Ectodermal cell (in vitro differentiated cells): Measurements from ENCODE around the gene MTIF3.

Experiments
- H3K27ac ChIP-seq: 2 replicates; pipeline ENCODE4 v1.7.0; 2013; ENCODE audit warnings: mild to moderate bottlenecking, low read depth, low read length; ENCODE audit not compliant: insufficient read depth, poor library complexity, severe bottlenecking
- H3K27me3 ChIP-seq: 2 replicates; pipeline ENCODE4 v1.7.0; 2013; ENCODE audit warnings: mild to moderate bottlenecking, low read length; ENCODE audit not compliant: insufficient read depth, control insufficient read depth, poor library complexity, severe bottlenecking
- H3K36me3 ChIP-seq: one replicate; pipeline ENCODE4 v1.7.0; 2013; ENCODE audit warnings: low read length; ENCODE audit not compliant: control insufficient read depth, insufficient read depth
- H3K4me1 ChIP-seq: one replicate; pipeline ENCODE4 v1.7.0; 2013; ENCODE audit warnings: low read length; ENCODE audit not compliant: control insufficient read depth, insufficient read depth
- H3K4me3 ChIP-seq: 2 replicates; pipeline ENCODE4 v1.7.0; 2013; ENCODE audit warnings: low read depth, low read length, control low read depth; ENCODE audit not compliant: insufficient read depth
- H3K9me3 ChIP-seq: 2 replicates; pipeline ENCODE4 v1.7.0; 2013; ENCODE audit warnings: mild to moderate bottlenecking, low read length, moderate library complexity; ENCODE audit not compliant: control insufficient read depth
- WGBS, 2 experiments: methylation state at CpG; one replicate each; pipeline ENCODE4 v1.1.7; 2013; ENCODE audit warnings: missing lambda C conversion rate in 2 of 2; 5-methylcytosine and 5-hydroxymethylcytosine counted together

MTIF3 gene

GRCh38 chr13:27432611-27433210 is 17.7 kb downstream of the MTIF3 start:
- WGBS, 2 experiments, result 94 to 97% methylated on average over 11 to 12 of the region's 12 CpGs
- Histone ChIP-seq H3K27me3 (no peaks in the 10 kb centered on the region), H3K9me3 (no peaks in the 10 kb centered on the region), H3K27ac (no peak overlapping the region), H3K4me1 (no peaks in the 10 kb centered on the region), H3K4me3 (no peak overlapping the region), H3K36me3 (peaks cover 42% of the 10 kb centered on the region)

- no peaks in the 10 kb centered on the region for H3K9me3 ChIP-seq
- H3K36me3 ChIP-seq, result peaks cover 42% of the 10 kb centered on the region
- H3K4me1 ChIP-seq, result no peaks in the 10 kb centered on the region
- H3K4me3 ChIP-seq, result no peak overlapping the region
- no peak overlapping the region for H3K27ac ChIP-seq
- WGBS, 2 experiments, result 96% methylated on average over 3 of the region's 3 CpGs
- H3K27me3 ChIP-seq, result no peaks in the 10 kb centered on the region
Observed at GRCh38 chr13:27432180-27432579, 18.2 kb downstream of the MTIF3 start.

- H3K9me3 ChIP-seq, result no peaks in the 10 kb centered on the region
- H3K27me3 ChIP-seq, result peaks cover 8% of the 10 kb centered on the region
- peaks cover 18% of the 10 kb centered on the region for H3K36me3 ChIP-seq
- H3K4me1 ChIP-seq, result peaks cover 11% of the 10 kb centered on the region
- no peak overlapping the region for H3K4me3 ChIP-seq
- 92 to 94% methylated on average over 5 of the region's 5 CpGs for WGBS, 2 experiments
- H3K27ac ChIP-seq, result no peak overlapping the region
Observed at GRCh38 chr13:27428160-27428559, 22.2 kb downstream of the MTIF3 start.

- 70 to 92% methylated on average over 2 of the region's 2 CpGs for WGBS, 2 experiments
- Histone ChIP-seq H3K27me3 (peaks cover 12% of the 10 kb centered on the region), H3K4me3 (no peak overlapping the region), H3K36me3 (peaks cover 15% of the 10 kb centered on the region), H3K27ac (no peak overlapping the region), H3K4me1 (peaks cover 11% of the 10 kb centered on the region), H3K9me3 (no peaks in the 10 kb centered on the region)
Observed at GRCh38 chr13:27427641-27428040, 22.7 kb downstream of the MTIF3 start.

GRCh38 chr13:27425918-27426630 is 24.3 kb downstream of the MTIF3 start:
- Histone ChIP-seq H3K4me3 (peak overlapping the region; percentile 50), H3K27me3 (peaks cover 12% of the 10 kb centered on the region), H3K27ac (no peak overlapping the region), H3K36me3 (peaks cover 8% of the 10 kb centered on the region), H3K9me3 (no peaks in the 10 kb centered on the region), H3K4me1 (peaks cover 11% of the 10 kb centered on the region)
- 39 to 45% methylated on average over 17 of the region's 17 CpGs for WGBS, 2 experiments

- peaks cover 12% of the 10 kb centered on the region for H3K27me3 ChIP-seq
- no peak overlapping the region for H3K27ac ChIP-seq
- 45 to 47% methylated on average over 13 of the region's 13 CpGs for WGBS, 2 experiments
- H3K36me3 ChIP-seq, result peaks cover 5% of the 10 kb centered on the region
- no peaks in the 10 kb centered on the region for H3K9me3 ChIP-seq
- H3K4me3 ChIP-seq, result peak overlapping the region; percentile 50
- H3K4me1 ChIP-seq, result peaks cover 11% of the 10 kb centered on the region
Observed at GRCh38 chr13:27425158-27425917, 25.0 kb downstream of the MTIF3 start.

GRCh38 chr13:27424246-27425157 is 25.9 kb downstream of the MTIF3 start, which contains the start of gene GTF3A:
GTF3A (plus strand) TSS chr13:27424619.
- 1% methylated on average over 85 of the region's 85 CpGs for whole genome bisulfite sequencing, 2 experiments
- no peaks in the 10 kb centered on the region for H3K9me3 ChIP-seq

GRCh38 chr13:27423333-27423732 is 27.0 kb downstream of the MTIF3 start:
- Histone ChIP-seq H3K4me3 (no peak overlapping the region), H3K27me3 (peaks cover 12% of the 10 kb centered on the region), H3K36me3 (peaks cover 4% of the 10 kb centered on the region), H3K9me3 (no peaks in the 10 kb centered on the region), H3K4me1 (peaks cover 11% of the 10 kb centered on the region), H3K27ac (no peak overlapping the region)
- WGBS, 2 experiments, result 94 to 96% methylated on average over 7 of the region's 7 CpGs

More at GRCh38 chr13:27424246-27425157, 25.9 kb downstream of the MTIF3 start, which contains the start of gene GTF3A:
- peaks cover 5% of the 10 kb centered on the region for H3K36me3 ChIP-seq
- H3K4me3 ChIP-seq, result peak within 1 kb of the TSS; percentile 50
- no peak within 1 kb of the TSS for H3K27ac ChIP-seq
- H3K27me3 ChIP-seq, result peaks cover 12% of the 10 kb centered on the region
- peaks cover 11% of the 10 kb centered on the region for H3K4me1 ChIP-seq

- H3K4me1 ChIP-seq, result peaks cover 11% of the 10 kb centered on the region
- H3K36me3 ChIP-seq, result no peaks in the 10 kb centered on the region
- no peaks in the 10 kb centered on the region for H3K9me3 ChIP-seq
- WGBS, 2 experiments, result 84 to 92% methylated on average over 5 to 8 of the region's 8 CpGs
- H3K27me3 ChIP-seq, result peaks cover 12% of the 10 kb centered on the region
- no peak overlapping the region for H3K4me3 ChIP-seq
- H3K27ac ChIP-seq, result no peak overlapping the region
Observed at GRCh38 chr13:27421101-27421871, 29.1 kb downstream of the MTIF3 start.
